Lower lobe of right lung (tissue), 2 donors: ENCODE results near the gene PRKN. TPM values are rescaled to one million over a fixed set of nuclear protein-coding genes. Genes with fewer than 3 reads are reported as not detected.

Experiments
- ATAC-seq, 2 donors: fragments of 200-7000 bp; cut with Tn5 transposase; one replicate each; pipeline ENCODE4 v1.9.1; 2020 to 2022; ENCODE audit warnings: mild to moderate bottlenecking in 2 of 2, moderate library complexity in 2 of 2
- DNase-seq: peaks from one replicate; pipeline ENCODE4 v3.0.0-alpha.2; 2020
- H3K27ac ChIP-seq: fragments of 200-600 bp; one replicate; pipeline ENCODE4 v1.8.0; 2022
- H3K27me3 ChIP-seq: fragments of 200-600 bp; one replicate; pipeline ENCODE4 v1.8.0; 2022; ENCODE audit warnings: low read depth
- H3K36me3 ChIP-seq: fragments of 200-600 bp; one replicate; pipeline ENCODE4 v1.8.0; 2022; ENCODE audit warnings: mild to moderate bottlenecking
- H3K4me1 ChIP-seq: fragments of 200-600 bp; one replicate; pipeline ENCODE4 v1.8.0; 2022
- H3K4me3 ChIP-seq: fragments of 200-600 bp; one replicate; pipeline ENCODE4 v1.8.0; 2022; ENCODE audit warnings: mild to moderate bottlenecking
- H3K9me3 ChIP-seq: fragments of 200-600 bp; one replicate; pipeline ENCODE4 v1.8.0; 2022
- intact Hi-C: fragments of 100-400 bp; cut with DNase I; formaldehyde crosslinking; loops from one replicate; pipeline ENCODE4 v1.11.0; 2022
- total RNA-seq: library from RNA; stranded (reverse); fragmentation: NEBNext Ultra II Directional; extraction: Animal tissue kit (Norgen Biotek cat#: 25700); gene quantifications from one replicate; pipeline ENCODE4 v1.2.1, GENCODE V29; 2021
- TF ChIP-seq, protein P1 (sequence below): fragments of 200-600 bp; IDR thresholded peaks from one replicate; pipeline ENCODE4 v1.8.0; 2022; ENCODE audit warnings: antibody characterized with exemption, mild to moderate bottlenecking
- donor health status: DM: no; HTN: yes; CAD: no; lungs with severe emphysema.

The PRKN gene
- total RNA-seq, 1 donor from 2014 or later = 6.1 TPM

DNA sequence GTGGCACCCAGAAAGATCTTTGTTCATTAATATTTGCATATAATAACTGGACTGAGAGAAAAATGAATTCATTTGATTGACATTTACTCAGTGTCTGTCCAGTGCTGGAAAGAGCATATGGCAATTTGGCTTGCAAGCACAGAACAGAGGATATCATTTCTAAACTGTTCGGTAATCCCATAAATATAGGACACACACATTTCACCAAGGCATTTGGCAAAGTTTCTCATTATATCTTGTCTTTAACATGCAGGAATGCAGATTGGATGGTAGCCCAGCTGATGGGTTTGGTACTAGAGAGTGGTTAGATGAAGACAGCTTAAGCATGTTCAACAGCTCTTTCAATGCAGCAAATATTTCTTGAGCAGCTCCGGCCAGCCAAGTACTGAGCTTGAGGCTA is 259.2 kb downstream of the PRKN start:
- TF ChIP-seq, protein P1, sequence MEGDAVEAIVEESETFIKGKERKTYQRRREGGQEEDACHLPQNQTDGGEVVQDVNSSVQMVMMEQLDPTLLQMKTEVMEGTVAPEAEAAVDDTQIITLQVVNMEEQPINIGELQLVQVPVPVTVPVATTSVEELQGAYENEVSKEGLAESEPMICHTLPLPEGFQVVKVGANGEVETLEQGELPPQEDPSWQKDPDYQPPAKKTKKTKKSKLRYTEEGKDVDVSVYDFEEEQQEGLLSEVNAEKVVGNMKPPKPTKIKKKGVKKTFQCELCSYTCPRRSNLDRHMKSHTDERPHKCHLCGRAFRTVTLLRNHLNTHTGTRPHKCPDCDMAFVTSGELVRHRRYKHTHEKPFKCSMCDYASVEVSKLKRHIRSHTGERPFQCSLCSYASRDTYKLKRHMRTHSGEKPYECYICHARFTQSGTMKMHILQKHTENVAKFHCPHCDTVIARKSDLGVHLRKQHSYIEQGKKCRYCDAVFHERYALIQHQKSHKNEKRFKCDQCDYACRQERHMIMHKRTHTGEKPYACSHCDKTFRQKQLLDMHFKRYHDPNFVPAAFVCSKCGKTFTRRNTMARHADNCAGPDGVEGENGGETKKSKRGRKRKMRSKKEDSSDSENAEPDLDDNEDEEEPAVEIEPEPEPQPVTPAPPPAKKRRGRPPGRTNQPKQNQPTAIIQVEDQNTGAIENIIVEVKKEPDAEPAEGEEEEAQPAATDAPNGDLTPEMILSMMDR = no peak
- no peak overlapping the region for H3K4me3 ChIP-seq
- ATAC-seq (no peak), DNase-seq (no peak)
- no peak overlapping the region for H3K27ac ChIP-seq
- no peaks in the 10 kb centered on the region for H3K4me1 ChIP-seq
- no peaks in the 10 kb centered on the region for H3K9me3 ChIP-seq
- intact Hi-C loops = no loop called here
- no peaks in the 10 kb centered on the region for H3K27me3 ChIP-seq
- no peaks in the 10 kb centered on the region for H3K36me3 ChIP-seq

DNA sequence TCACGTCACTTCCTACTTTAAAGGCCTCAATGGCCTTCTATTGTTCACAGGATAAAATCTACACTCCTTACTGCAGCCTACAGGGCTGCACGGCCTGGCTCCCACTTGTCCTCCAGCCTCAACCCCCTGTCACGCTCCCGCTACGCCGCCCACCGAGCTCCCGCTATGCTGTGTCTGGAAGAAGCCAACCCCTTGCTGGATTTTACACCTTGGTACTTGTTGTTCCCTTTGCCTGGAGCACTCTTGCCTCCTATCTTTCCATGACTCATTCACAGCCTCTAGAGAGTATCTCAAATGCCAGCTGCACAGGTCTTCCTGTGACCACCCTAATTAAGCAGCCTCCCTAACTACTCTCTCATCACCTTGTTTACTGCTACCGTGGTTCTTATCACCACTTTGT is 259.9 kb downstream of the PRKN start:
- TF ChIP-seq, protein P1 = no peak
- DNase-seq (no peak), ATAC-seq (no peak)
- Histone ChIP-seq H3K36me3 (no peaks in the 10 kb centered on the region), H3K4me3 (no peak overlapping the region), H3K4me1 (no peaks in the 10 kb centered on the region), H3K27ac (no peak overlapping the region), H3K9me3 (no peaks in the 10 kb centered on the region), H3K27me3 (no peaks in the 10 kb centered on the region)
- intact Hi-C loops = no loop called here

DNA sequence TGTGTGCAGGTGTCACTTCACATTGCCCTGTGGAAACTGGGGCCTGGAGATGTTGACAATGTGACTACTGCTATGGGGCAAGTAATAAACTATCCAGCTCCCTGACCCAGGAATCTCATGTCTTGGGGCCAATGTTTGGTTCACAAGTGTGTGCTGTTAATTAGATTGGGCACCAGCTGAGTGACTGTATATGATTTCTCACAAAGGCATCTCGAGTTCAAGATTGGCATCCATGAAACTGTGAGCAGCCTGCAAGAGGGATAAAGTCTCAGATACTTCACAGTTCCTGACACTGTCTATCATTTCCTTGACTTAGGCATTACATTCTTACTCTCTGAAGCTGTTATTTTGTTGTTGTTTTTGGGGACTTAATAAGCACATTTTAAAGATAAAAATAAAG is 264.0 kb downstream of the PRKN start:
- Histone ChIP-seq H3K27me3 (no peaks in the 10 kb centered on the region), H3K9me3 (no peaks in the 10 kb centered on the region), H3K36me3 (no peaks in the 10 kb centered on the region), H3K27ac (no peak overlapping the region), H3K4me3 (no peak overlapping the region), H3K4me1 (no peaks in the 10 kb centered on the region)
- TF ChIP-seq, protein P1 = no peak
- ATAC-seq (no peak), DNase-seq (no peak)
- intact Hi-C loops = no loop called here

GRCh38 chr6:162459985-162460384 is 267.6 kb downstream of the PRKN start:
- Histone ChIP-seq H3K9me3 (no peaks in the 10 kb centered on the region), H3K4me3 (no peak overlapping the region), H3K27ac (no peak overlapping the region), H3K36me3 (no peaks in the 10 kb centered on the region), H3K4me1 (no peaks in the 10 kb centered on the region), H3K27me3 (no peaks in the 10 kb centered on the region)
- TF ChIP-seq, protein P1 = no peak
- ATAC-seq (no peak), DNase-seq (no peak)
- intact Hi-C loops = no loop called here

GRCh38 chr6:162450358-162450757 is 277.2 kb downstream of the PRKN start:
- H3K27ac ChIP-seq = no peak overlapping the region
- intact Hi-C loops = no loop called here
- H3K4me1 ChIP-seq = no peaks in the 10 kb centered on the region
- H3K9me3 ChIP-seq = no peaks in the 10 kb centered on the region
- no peak overlapping the region for H3K4me3 ChIP-seq
- TF ChIP-seq, protein P1 = no peak
- H3K27me3 ChIP-seq = no peaks in the 10 kb centered on the region
- ATAC-seq = no peak
- no peak for DNase-seq
- no peaks in the 10 kb centered on the region for H3K36me3 ChIP-seq

- H3K36me3 ChIP-seq = no peaks in the 10 kb centered on the region
- DNase-seq (no peak), ATAC-seq (no peak)
- TF ChIP-seq, protein P1 = no peak
- H3K9me3 ChIP-seq = no peaks in the 10 kb centered on the region
- no peaks in the 10 kb centered on the region for H3K27me3 ChIP-seq
- intact Hi-C loops = no loop called here
- no peak overlapping the region for H3K4me3 ChIP-seq
- H3K4me1 ChIP-seq = no peaks in the 10 kb centered on the region
- H3K27ac ChIP-seq = no peak overlapping the region
Observed at GRCh38 chr6:162448294-162448693, 279.3 kb downstream of the PRKN start.
